Stromal cell of bone marrow (primary cell): ENCODE measurements around the gene CDRT4.
"Not testable (repeated sequence)": the region's sequence is repeated elsewhere in the genome, so short reads cannot be mapped to it uniquely, and the experiment has no call there.

ENCODE experiments used
- DNase-seq: peaks from one replicate; pipeline ENCODE4 v3.0.0-alpha.2; 2012; ENCODE audit warnings: low read depth

Gene CDRT4

DNA sequence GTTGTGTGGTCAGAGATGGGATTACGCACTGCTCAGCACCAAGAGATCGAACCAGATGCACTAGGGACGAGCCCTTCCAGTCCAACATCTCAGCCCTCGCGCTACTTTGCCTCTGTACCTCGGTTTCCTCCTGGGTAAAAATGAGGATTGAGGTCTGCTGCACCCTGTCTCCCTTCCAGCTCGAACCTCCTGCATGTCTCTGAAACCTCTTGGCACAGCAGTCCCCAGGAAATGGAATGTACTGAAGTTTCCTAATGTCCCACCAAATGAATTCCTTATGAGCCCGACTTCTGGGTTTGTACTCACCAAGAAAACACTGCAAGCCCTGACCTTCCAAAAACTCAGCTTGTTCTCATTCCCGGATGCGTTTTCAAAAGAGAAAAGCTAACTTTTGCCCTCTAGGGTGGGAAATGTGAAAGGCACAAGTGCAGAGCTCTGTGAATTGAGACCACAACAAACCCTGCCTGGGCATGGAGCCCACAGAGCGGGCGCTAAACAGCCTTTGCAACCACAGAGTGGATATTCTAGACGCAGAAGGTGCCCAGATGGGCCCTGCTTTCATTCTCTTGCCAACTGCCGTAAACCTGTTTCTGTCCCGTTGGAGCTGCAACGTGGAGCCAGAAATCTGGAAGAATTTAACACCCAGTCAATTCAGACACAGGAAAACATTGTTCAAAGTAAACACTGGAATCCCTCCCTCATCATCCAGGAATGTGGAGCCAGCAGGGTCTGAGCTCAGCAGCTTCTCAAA lies 10.3 kb downstream of the CDRT4 start:
- DNase-seq, result peak; percentile 89

DNA sequence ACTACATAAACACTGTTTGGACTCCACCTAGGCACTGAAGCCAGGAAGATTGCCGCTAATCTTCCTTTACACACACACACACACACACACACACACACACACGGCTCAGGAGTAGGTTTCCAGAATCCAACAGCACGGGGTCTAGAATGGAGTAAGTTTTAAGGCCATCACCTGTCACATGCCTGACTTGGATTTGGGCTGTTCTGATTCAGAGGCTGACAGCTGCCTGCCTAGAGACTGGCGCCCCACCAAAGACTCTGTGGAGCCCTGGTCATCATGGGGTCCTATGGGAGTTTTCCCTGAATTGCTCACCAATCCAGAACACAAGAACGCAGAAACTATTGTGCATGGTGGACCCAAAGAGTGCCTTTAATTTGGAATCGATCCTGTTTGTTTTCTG lies 10.9 kb downstream of the CDRT4 start:
- DNase-seq, result peak; percentile 43

DNA sequence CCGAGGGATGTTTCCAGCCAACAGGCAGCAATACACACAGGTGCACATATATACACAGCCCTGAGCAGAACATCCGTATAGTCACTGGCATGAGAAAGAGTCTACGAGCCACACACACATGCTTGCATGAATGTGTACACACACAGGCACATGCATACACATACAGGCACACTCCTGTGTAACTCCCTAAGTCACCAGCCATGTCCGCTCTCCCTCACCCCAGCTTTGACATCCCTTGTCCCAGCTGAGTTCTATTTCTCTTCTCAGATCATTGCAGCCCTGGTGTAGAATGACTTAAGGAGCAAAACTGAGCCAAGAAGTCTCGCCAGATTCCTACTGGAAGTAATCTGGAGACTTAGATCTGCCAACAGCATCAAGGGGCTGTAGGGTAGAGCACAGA lies 13.1 kb downstream of the CDRT4 start:
- DNase-seq, result no peak

DNA sequence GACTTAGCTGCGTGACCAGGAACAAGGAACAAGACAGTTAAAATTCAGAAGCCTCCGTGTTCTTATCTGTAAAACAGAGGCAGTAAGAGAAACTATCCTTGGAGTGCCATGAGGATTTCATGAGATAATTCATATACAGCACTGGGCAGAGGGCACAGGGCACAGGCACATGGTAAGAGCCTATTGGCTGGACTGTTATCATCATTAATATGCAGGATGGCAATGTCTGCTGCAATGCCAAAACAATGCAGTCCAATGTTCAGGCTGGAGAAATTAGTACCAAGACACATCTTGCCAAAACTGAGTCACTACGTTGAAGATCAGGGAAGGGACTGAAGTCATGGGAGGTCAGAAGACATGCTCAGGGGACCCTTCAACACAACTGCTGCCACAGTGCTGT lies 13.6 kb downstream of the CDRT4 start:
- no peak for DNase-seq

DNA sequence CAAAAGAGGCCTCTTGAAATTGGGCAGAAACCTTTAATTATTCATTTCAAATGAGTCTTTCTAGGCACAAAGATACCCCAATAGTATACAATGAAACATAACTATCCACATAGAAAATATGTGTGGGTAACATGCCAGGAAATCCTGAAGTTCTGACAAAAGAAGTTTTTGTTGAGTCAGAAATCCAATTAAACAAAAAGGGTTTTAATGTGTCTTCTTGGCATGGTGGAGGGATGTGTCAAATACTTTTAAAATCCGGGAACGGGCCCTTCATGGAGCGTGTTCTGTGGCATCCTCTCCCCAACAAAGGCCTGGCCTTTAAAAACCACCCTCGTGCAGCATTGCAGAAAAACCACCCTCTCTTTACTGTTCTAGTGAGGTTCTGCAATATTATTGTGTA lies 14.2 kb downstream of the CDRT4 start:
- no peak for DNase-seq

DNA sequence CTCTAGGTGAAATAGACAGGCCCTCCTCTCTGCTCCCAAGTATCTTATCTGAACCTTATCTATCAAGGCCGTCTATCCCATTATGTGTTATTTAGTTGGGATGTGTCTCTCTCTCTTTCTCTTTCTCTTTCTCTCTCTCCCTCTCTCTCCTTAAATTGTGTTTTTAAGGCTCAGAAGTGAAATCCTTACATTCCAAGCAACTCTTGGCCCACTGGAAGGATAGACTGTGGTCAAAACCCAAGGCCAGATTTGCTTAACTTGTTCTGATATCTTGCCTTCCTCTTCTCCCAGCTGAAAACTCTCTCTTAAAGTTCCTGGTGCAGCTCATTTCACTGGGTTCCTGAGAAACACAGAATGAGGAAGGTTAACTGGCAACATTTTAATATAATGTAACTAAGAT lies 14.7 kb downstream of the CDRT4 start:
- DNase-seq, result no peak

DNA sequence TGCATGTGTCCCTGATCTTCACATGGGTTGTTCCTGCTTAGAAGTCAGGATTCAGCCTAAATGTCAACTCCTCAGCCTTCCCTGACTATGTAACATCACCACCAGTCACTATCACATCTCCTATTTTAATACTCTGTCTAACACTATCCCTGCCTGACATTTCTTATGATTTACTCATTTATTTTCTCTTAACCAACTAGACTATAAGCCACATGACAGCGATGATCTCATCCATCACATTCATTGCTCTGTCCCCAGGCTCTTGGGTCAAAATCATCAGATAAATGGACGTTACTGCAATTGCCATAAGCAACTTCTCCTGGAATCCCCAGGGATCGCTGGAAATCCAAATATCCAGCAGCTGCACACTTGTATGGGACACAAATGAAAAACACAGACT lies 15.7 kb downstream of the CDRT4 start:
- peak; percentile 41 for DNase-seq

- DNase-seq, result no peak
Measured at GRCh38 chr17:15448580-15448956, 18.9 kb downstream of the CDRT4 start.

DNA sequence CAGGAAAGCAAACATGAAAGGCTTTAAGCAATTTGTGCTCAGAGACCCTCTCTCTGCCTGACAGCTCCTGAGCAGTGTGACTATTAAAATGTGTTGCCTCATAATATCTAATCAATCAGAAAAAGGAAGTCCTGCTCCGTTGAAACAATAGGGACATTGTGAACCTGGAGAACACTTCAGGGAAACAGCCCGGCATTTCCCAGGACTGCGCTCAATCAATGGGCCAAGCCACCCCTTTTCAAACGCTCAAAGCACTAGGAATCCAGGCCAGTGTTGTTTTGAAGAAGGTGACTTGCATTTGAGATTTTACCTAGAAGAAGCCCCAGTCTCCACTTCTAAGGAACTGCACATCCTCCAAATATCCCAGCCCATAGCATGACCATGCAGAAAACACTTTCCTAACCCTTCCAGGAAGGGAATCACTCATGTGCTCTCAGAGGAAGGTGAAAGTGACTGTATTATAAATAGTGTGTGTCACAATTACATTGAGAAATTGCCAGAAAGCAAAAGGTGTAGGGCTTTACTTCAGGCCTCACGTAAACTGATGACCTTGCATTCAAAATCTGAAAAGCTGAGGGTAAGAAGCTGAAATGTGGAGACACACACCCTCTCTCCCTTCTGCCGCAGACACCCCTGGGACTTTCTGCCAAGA lies 19.4 kb downstream of the CDRT4 start:
- no peak for DNase-seq

GRCh38 chr17:15446036-15446435 lies 21.4 kb downstream of the CDRT4 start:
- DNase-seq, result no peak

DNA sequence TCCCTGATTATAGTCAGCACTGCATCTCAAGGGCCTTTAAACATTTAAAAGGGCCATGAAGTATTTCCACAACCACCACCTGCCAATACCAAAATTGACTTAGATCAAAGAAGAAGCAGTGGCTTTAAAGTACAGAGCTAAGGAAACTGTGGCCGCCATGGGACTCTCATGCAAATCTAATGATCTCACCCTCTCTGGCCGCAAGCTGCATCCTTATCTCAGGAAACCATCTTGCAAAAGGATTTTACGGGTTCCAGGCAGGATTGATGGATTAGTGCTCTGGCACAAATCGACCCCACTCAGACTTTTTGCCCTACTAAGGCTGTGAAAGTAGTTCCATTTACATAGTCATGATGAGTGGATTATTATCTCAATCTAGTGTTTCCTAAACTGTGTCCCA lies 22.6 kb downstream of the CDRT4 start:
- no peak for DNase-seq

DNA sequence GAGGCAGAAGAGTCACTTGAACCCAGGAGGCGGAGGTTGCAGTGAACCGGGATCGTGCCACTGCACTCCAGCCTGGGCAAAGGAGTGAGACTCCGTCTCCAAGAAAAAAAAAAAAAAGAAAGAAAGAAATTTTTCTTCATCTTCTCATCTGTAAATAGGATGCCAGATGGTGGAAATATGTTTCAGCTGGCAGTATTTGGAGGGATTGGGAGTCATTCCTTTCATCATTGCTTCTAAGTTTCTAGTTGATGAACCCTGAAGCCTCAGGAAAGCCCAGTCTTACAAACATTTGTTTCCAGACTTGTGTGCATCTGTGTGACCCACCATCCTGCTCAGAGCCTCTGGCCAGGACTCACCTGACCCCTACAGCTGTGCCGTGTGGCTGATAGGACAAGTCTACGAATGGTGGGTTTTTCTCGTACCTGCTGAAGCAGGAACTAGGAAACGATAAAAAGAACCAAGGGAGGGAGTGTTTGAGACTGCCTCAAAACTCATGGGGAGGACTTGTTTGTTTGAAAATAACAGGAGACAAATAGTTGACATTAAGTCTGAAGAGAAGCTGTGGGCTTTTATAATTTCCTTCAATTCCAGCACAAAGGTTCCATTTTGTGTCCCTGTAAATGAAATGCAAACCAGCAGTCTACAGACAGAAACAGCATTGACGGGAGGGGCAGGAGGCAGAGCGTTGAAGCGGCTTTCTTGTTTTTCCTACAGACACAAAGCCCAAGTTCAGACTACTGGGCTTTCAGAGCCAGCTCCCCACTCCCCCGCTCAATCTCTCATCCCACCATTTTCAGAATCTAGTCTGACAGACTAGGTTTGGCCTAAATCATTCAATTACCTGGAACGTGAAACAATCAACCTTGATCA lies 24.9 kb downstream of the CDRT4 start:
- DNase-seq, result no peak

DNA sequence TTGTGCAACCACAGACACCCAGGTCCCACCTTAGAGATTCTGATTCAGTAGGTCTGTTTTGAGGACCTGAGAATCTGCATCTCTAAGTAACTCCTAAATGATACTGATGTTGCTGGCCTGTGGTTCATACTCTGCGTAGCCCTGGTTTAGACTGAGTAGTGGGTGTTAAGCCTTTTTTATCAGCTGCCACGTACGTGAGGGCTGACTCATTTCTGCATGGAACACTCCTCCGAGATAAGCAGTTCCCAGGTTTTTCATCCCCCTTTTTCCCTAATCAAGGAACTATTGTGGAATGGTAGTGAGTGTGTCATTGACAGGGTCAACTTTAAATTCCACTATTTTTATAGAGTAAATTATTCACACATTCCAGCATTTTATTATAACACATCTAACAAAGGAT lies 26.1 kb downstream of the CDRT4 start:
- DNase-seq, result no peak

DNA sequence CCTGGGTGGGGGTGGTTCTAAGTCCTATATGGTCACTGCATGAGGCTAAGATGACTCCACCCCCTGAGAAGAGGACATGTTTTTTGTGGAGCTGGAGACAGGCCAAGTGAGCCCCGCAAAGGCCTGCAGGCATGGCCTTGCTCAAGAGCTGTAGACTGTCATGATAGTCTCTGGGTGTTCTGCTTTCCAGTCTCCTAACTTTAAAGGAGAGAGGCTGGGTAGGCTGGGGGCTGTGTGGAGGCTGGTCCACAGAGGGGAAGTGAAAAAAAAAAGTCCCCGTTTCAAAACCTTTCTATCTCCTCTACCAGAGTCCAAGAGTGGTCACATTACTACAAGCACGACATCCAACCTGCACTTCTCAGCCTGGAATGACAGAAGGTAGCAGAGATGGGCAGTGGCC lies 27.1 kb downstream of the CDRT4 start:
- DNase-seq, result no peak

DNA sequence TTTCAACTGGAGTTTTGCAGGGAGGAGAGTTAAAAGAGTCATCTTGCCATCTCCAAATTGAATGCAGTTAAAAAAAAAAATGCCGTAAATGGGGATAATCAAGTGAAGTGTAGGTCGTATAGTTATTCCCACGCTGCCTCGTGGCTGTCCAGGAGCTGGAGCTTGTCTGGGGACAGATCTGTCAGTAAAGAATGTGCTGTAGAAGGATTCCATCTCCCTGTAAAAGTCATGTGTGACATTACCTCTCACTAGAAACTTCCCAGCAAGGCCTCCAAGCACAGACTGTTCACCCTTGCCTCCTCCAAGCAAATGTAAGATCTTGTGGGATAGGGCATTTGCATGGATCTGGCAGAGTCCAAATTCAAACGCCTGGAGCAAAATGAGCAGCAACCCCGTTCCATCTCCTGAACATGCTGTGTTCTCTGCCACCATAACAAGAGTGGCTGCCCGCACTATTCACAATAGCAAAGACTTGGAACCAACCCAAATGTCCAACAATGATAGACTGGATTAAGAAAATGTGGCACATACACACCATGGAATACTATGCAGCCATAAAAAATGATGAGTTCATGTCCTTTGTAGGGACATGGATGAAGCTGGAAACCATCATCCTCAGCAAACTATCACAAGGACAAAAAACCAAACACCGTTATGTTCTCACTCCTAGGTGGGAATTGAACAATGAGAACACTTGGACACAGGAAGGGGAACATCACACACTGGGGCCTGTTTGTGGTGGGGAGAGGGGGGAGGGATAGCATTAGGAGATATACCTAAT lies 28.0 kb downstream of the CDRT4 start:
- DNase-seq, result not testable (repeated sequence)

DNA sequence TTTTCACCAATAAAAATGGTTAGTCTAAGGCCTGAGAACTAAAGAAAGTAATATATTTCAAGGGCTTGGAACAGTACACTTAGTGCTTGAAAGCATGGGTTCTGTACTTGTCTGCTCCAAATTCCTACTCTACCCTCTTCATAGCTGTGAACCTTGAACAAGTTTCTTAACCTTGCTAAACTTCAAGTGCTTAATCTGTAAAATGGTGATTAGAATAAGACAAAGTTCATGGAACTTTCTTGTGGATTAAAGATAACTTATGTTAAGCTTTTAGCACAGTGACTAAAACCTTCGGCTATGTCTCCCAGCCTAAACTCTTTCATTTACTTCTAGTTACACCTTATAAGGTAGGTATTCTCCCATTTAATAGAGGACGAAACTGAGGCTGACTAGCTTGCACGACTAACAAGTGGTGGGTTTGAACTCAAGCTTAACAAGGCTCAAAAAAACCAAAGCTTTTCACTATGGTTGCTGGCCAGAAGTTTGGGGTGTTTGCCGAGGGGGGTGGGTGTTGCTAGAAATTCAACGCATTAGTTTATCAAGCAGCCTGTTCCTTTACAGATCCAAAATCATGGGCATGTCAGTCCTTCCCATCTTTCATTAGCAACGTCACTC lies 28.8 kb downstream of the CDRT4 start:
- no peak for DNase-seq

- DNase-seq, result no peak
Measured at GRCh38 chr17:15437303-15437635, 30.2 kb downstream of the CDRT4 start.

DNA sequence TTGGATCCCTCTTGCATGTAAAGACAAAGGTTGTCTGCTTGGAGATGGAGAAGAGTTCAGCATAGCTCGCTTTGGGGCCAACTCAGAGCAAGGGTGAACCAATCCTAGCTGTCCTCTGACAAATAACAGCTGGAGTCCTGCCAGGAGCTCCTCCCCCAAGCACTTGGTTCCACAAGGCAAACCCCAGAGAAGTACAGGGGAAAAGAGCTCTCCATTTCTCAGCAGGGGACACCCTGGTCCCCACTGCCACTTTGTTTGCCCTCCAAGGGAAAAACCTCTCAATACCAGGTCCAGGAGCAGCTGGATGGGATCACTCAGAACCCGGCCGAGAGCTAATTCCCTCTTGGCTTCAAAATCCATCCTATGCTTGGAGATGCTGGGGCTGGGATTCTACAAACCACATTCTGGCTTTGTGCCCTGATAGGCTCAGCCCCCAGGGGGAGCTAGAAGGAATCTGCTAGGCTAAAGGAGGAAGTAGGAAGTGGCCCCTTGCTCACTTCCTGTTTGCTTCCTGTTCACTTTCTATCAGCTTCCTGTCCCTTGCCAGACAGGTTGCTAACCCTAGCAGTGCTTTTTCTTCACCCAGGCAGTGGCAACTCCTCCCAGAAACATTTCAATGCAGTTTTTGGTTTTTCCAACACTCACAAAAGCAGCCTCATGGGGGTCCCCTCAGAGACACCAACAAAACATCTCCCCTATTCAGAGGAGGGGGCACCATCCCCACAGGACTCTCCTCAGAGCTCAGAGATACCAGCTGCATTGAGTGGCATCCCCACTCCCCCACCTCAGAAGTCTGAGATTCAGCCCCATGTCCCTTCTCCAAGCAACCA lies 30.7 kb downstream of the CDRT4 start:
- DNase-seq, result no peak

GRCh38 chr17:15434956-15435355 lies 32.5 kb downstream of the CDRT4 start:
- DNase-seq, result no peak

DNA sequence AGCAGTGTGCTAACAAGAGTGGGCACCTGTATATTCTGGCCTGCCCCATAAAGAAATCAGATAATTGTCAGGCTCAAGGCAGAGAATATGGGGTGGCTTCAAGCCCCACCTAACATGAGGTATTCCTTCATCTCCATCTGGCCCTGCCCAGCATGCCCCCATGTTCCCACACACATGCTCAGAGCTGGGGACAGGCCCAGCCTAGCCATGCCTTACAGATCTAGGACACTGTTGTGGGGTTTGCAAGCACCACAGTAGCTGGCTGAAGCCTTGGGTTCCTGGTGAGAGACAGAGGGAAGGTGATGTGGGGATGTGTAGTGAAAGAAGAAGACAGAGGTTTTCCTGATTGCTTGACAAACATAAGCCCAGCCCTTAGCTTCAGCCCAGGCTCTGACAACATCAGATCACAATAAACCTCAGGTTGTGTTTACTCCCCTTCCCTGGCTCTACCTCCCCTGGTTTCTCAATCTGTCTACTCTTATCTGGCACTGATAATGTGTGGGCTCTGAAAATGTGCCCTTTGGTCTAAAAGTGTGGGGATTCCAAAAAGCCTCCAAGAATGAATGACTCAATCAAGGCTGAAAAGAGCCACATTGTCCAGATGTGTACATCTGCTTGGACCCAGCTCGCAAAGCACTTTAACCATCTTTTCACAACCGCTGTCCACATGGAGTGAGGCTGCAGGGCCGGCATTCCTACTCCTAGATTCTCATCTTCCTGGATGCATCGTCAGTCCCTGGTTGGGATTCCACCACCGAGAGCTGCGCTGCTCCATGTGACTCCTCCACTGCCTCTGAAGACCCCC lies 34.4 kb downstream of the CDRT4 start:
- DNase-seq, result no peak
